ENCODE results near the gene SULT2B1.
A peak's percentile ranks its signal among the peaks of the same experiment; 100 is the strongest.

The SULT2B1 gene

DNA sequence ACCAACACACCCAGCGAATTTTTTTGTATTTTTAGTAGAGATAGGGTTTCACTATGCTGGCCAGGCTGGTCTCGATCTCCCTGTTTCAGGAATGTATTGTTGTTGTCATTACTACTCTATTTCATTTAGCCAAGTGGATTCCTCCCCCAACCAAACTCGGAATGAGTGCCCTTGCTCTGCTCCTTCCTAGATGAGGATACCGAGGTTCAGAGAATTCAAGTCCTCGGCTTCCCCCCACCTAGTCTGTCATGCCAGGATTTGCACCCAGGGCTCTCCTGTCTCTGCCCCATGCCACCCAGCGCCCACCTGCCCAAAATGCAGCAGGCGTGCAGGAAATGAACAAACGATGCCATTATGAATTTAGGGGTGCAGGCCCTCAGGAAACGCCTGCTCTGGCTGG lies 51.0 kb downstream of the SULT2B1 start:
- no peak overlapping the region for H3K4me3 ChIP-seq (ENCODE audit: low read length)
- no peak overlapping the region for H3K27ac ChIP-seq (ENCODE audit: low read depth, low read length)
- no peaks in the 10 kb centered on the region for H3K36me3 ChIP-seq (ENCODE audit: control insufficient read depth, insufficient read depth, low read length)
- H3K9ac ChIP-seq (ENCODE audit: low read length), result no peak overlapping the region
- no peaks in the 10 kb centered on the region for H3K27me3 ChIP-seq (ENCODE audit: control insufficient read depth, insufficient read depth, low read length)
- no peaks in the 10 kb centered on the region for H3K4me1 ChIP-seq (ENCODE audit: control insufficient read depth, insufficient read depth, low read length)

DNA sequence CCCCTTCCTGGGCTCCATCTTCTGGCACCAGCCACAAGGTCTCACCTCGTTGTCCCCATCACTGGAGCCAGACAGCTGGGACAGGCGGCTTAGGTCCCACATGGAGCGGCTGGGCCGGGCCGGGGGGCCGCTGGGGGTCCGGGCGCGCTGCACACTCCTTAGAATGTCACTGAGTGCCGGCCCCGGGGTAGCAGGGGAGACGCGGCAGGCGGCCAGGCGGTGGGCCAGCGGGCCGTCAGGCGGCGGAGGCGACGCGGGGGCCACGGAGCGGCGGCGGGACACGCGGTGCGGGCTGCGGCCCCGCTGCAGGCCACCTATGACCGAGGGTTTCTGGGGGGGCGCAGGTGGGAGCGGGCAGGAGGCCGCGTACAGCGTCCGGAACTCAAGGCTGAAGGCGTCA lies 51.5 kb downstream of the SULT2B1 start:
- Histone ChIP-seq H3K27ac (ENCODE audit: low read depth, low read length) (no peak overlapping the region), H3K4me1 (ENCODE audit: control insufficient read depth, insufficient read depth, low read length) (no peaks in the 10 kb centered on the region), H3K27me3 (ENCODE audit: control insufficient read depth, insufficient read depth, low read length) (no peaks in the 10 kb centered on the region), H3K36me3 (ENCODE audit: control insufficient read depth, insufficient read depth, low read length) (no peaks in the 10 kb centered on the region), H3K9ac (ENCODE audit: low read length) (no peak overlapping the region), H3K4me3 (ENCODE audit: low read length) (no peak overlapping the region)

DNA sequence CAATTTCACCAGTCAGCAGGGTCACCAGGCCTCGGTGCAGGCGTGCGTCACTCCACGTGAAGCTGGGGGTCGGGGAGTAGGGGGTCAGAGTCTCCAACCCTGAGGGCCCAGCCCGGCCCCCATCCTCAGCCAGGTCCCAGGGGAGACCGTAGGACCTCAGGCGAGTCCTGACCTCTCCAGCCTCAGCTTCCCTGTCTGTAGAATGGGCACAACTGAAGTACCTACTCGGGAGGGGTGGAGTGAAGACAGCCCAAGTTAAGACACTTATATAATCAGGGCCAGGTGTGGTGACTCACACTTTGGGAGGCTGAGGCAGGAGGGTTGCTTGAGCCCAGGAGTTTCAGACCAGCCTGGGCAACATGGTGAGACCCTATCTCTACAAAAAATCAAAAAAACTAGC lies 51.9 kb downstream of the SULT2B1 start:
- H3K27ac ChIP-seq (ENCODE audit: low read depth, low read length), result no peak overlapping the region
- no peak overlapping the region for H3K9ac ChIP-seq (ENCODE audit: low read length)
- no peaks in the 10 kb centered on the region for H3K36me3 ChIP-seq (ENCODE audit: control insufficient read depth, insufficient read depth, low read length)
- no peak overlapping the region for H3K4me3 ChIP-seq (ENCODE audit: low read length)
- no peaks in the 10 kb centered on the region for H3K4me1 ChIP-seq (ENCODE audit: control insufficient read depth, insufficient read depth, low read length)
- no peaks in the 10 kb centered on the region for H3K27me3 ChIP-seq (ENCODE audit: control insufficient read depth, insufficient read depth, low read length)

DNA sequence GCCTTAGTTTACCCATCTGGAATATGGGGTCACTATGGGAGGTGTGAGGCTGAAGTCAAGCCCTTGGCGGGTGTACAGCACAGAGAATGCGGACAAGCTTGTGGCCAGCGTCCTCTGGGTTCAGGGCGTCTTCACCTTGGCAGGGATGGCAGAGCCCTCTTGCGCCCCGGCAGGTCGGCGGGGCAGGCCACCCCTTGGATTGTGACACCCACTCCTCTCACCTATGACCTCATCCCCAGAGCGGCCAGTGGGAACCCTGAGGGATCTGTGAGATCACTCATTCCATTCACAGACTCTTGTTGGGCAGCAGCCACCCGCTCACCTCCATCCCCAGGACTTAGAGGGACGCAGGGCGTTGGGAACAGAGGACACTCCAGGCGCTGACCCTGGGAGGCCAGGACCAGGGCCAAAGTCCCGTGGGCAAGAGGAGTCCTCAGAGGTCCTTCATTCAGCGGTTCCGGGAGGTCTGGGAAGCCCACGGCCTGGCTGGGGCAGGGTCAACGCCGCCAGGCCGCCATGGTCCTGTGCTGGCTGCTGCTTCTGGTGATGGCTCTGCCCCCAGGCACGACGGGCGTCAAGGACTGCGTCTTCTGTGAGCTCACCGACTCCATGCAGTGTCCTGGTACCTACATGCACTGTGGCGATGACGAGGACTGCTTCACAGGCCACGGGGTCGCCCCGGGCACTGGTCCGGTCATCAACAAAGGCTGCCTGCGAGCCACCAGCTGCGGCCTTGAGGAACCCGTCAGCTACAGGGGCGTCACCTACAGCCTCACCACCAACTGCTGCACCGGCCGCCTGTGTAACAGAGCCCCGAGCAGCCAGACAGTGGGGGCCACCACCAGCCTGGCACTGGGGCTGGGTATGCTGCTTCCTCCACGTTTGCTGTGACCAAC lies 54.7 kb downstream of the SULT2B1 start, which contains the start of gene SPACA4:
Gene SPACA4 (plus strand): TSS at position 280 of the 896 bp plus-strand sequence. CDS start 237 bp downstream, at position 517.
- no peaks in the 10 kb centered on the region for H3K27me3 ChIP-seq (ENCODE audit: control insufficient read depth, insufficient read depth, low read length)
- H3K36me3 ChIP-seq (ENCODE audit: control insufficient read depth, insufficient read depth, low read length), result no peaks in the 10 kb centered on the region
- H3K27ac ChIP-seq (ENCODE audit: low read depth, low read length), result no peak within 1 kb of the TSS
- no peaks in the 10 kb centered on the region for H3K4me1 ChIP-seq (ENCODE audit: control insufficient read depth, insufficient read depth, low read length)
- no peak within 1 kb of the TSS for H3K9ac ChIP-seq (ENCODE audit: low read length)
- H3K4me3 ChIP-seq (ENCODE audit: low read length), result no peak within 1 kb of the TSS

DNA sequence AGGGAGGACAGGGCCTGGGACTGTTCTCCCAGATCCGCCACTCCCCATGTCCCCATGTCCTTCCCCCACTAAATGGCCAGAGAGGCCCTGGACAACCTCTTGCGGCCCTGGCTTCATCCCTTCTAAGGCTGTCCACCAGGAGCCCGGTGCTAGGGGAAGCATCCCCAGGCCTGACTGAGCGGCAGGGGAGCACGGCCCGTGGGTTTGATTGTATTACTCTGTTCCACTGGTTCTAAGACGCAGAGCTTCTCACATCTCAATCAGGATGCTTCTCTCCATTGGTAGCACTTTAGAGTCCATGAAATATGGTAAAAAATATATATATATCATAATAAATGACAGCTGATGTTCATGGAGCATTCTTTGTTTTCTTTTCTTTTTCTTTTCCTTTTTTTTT lies 55.4 kb downstream of the SULT2B1 start:
- no peaks in the 10 kb centered on the region for H3K36me3 ChIP-seq (ENCODE audit: control insufficient read depth, insufficient read depth, low read length)
- H3K9ac ChIP-seq (ENCODE audit: low read length), result no peak overlapping the region
- H3K4me3 ChIP-seq (ENCODE audit: low read length), result no peak overlapping the region
- no peaks in the 10 kb centered on the region for H3K27me3 ChIP-seq (ENCODE audit: control insufficient read depth, insufficient read depth, low read length)
- no peaks in the 10 kb centered on the region for H3K4me1 ChIP-seq (ENCODE audit: control insufficient read depth, insufficient read depth, low read length)
- no peak overlapping the region for H3K27ac ChIP-seq (ENCODE audit: low read depth, low read length)

- H3K27me3 ChIP-seq (ENCODE audit: control insufficient read depth, insufficient read depth, low read length), result no peaks in the 10 kb centered on the region
- H3K9ac ChIP-seq (ENCODE audit: low read length), result no peak overlapping the region
- no peak overlapping the region for H3K4me3 ChIP-seq (ENCODE audit: low read length)
- no peaks in the 10 kb centered on the region for H3K36me3 ChIP-seq (ENCODE audit: control insufficient read depth, insufficient read depth, low read length)
- H3K4me1 ChIP-seq (ENCODE audit: control insufficient read depth, insufficient read depth, low read length), result no peaks in the 10 kb centered on the region
- H3K27ac ChIP-seq (ENCODE audit: low read depth, low read length), result no peak overlapping the region
Measured at GRCh38 chr19:48608798-48609263, 56.9 kb downstream of the SULT2B1 start.

- no peak overlapping the region for H3K27ac ChIP-seq (ENCODE audit: low read depth, low read length)
- H3K27me3 ChIP-seq (ENCODE audit: control insufficient read depth, insufficient read depth, low read length), result no peaks in the 10 kb centered on the region
- no peak overlapping the region for H3K4me3 ChIP-seq (ENCODE audit: low read length)
- no peak overlapping the region for H3K9ac ChIP-seq (ENCODE audit: low read length)
- H3K36me3 ChIP-seq (ENCODE audit: control insufficient read depth, insufficient read depth, low read length), result no peaks in the 10 kb centered on the region
- H3K4me1 ChIP-seq (ENCODE audit: control insufficient read depth, insufficient read depth, low read length), result no peaks in the 10 kb centered on the region
Measured at GRCh38 chr19:48609571-48610108, 57.7 kb downstream of the SULT2B1 start.

GRCh38 chr19:48611872-48612271 lies 59.9 kb downstream of the SULT2B1 start:
- H3K4me1 ChIP-seq (ENCODE audit: control insufficient read depth, insufficient read depth, low read length), result no peaks in the 10 kb centered on the region
- no peaks in the 10 kb centered on the region for H3K27me3 ChIP-seq (ENCODE audit: control insufficient read depth, insufficient read depth, low read length)
- peaks cover 11% of the 10 kb centered on the region for H3K36me3 ChIP-seq (ENCODE audit: control insufficient read depth, insufficient read depth, low read length)
- no peak overlapping the region for H3K9ac ChIP-seq (ENCODE audit: low read length)
- H3K27ac ChIP-seq (ENCODE audit: low read depth, low read length), result no peak overlapping the region
- no peak overlapping the region for H3K4me3 ChIP-seq (ENCODE audit: low read length)

DNA sequence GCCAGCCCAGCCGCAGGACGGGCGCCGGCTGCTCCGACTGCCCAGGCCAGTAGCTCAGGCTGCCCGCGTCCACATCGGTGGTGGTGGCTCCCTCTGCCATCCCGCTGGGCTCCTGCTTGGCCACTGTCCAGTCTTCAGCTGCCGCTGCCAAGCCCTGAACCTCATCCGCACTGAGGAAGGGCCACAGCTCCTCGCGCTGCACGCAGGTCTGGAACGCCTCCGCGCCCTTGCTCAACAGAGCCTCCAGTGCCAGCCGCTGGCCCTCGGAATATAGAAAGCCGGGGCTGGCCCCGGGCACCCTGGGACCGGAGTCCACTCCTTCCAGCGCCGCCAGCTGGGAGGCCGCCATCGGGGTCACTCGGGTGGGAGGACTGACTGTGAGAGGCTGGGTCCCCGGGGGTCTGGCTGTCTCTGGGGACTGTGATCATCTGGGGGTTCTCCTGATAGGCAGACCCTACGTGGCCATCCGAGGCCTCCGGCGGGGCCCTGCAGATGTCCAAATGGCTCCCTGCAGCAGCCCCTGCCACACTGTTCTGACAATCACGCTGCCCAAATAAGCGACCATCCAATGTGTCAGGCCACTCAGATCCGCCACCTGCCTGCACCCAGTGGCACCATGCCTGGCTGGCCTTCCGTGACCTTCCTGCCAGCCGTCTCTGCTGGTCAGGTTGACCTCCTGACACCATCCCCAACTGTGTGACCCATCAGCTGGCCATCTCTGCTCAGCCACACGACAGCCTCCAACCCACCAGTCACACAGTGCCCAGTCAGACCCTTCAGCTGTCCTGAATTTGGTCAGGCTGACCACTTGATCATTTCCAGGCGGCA lies 61.3 kb downstream of the SULT2B1 start:
- Histone ChIP-seq H3K4me1 (ENCODE audit: control insufficient read depth, insufficient read depth, low read length) (peaks cover 11% of the 10 kb centered on the region), H3K27ac (ENCODE audit: low read depth, low read length) (no peak overlapping the region), H3K36me3 (ENCODE audit: control insufficient read depth, insufficient read depth, low read length) (peaks cover 24% of the 10 kb centered on the region), H3K27me3 (ENCODE audit: control insufficient read depth, insufficient read depth, low read length) (no peaks in the 10 kb centered on the region), H3K4me3 (ENCODE audit: low read length) (peak overlapping the region; percentile 58), H3K9ac (ENCODE audit: low read length) (peak overlapping the region; percentile 28)

GRCh38 chr19:48613852-48614435 lies 62.0 kb downstream of the SULT2B1 start:
- H3K27ac ChIP-seq (ENCODE audit: low read depth, low read length), result no peak overlapping the region
- H3K36me3 ChIP-seq (ENCODE audit: control insufficient read depth, insufficient read depth, low read length), result peaks cover 24% of the 10 kb centered on the region
- no peaks in the 10 kb centered on the region for H3K27me3 ChIP-seq (ENCODE audit: control insufficient read depth, insufficient read depth, low read length)
- peak overlapping the region; percentile 58 for H3K4me3 ChIP-seq (ENCODE audit: low read length)
- peak overlapping the region; percentile 28 for H3K9ac ChIP-seq (ENCODE audit: low read length)
- peaks cover 14% of the 10 kb centered on the region for H3K4me1 ChIP-seq (ENCODE audit: control insufficient read depth, insufficient read depth, low read length)

GRCh38 chr19:48614436-48615230 lies 62.7 kb downstream of the SULT2B1 start, which contains the start of gene FAM83E:
FAM83E (minus strand) TSS chr19:48615076; CDS start chr19:48613372, 1,704 bp downstream.
- peak within 1 kb of the TSS; percentile 28 for H3K9ac ChIP-seq (ENCODE audit: low read length)
- H3K27me3 ChIP-seq (ENCODE audit: control insufficient read depth, insufficient read depth, low read length), result no peaks in the 10 kb centered on the region
- no peak within 1 kb of the TSS for H3K27ac ChIP-seq (ENCODE audit: low read depth, low read length)
- H3K4me1 ChIP-seq (ENCODE audit: control insufficient read depth, insufficient read depth, low read length), result peaks cover 14% of the 10 kb centered on the region
- H3K4me3 ChIP-seq (ENCODE audit: low read length), result peak within 1 kb of the TSS; percentile 58
- peaks cover 24% of the 10 kb centered on the region for H3K36me3 ChIP-seq (ENCODE audit: control insufficient read depth, insufficient read depth, low read length)

All from rectal smooth muscle tissue (tissue), 1 donor.